Limb (tissue), 2 donors: ENCODE data around the gene UBE2O.

Experiments
- DNase-seq, 2 donors: peaks; one replicate each; pipeline ENCODE4 v3.0.0-alpha.2; 2016; ENCODE audit errors: extremely low spot score in 2 of 2

Gene UBE2O

DNA sequence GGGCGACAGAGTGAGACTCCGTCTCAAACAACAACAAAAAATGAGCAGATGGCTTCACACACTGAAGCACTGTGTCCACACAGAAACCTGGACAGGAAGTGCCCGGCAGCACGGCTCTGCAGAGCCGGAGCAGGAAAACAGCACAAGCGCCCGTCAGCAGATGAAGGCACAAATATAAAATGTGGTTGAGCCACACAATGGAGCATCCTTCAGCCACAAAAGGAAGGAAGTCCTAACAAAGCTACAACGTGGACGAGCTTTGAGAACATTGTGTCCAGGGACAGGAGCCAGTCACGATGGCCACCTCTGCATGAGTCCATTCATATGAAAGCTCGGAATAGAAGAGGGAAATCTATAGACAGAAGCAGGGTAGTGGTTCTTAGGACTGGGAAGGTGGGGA lies 32.6 kb upstream of the UBE2O start:
- no peak for DNase-seq

DNA sequence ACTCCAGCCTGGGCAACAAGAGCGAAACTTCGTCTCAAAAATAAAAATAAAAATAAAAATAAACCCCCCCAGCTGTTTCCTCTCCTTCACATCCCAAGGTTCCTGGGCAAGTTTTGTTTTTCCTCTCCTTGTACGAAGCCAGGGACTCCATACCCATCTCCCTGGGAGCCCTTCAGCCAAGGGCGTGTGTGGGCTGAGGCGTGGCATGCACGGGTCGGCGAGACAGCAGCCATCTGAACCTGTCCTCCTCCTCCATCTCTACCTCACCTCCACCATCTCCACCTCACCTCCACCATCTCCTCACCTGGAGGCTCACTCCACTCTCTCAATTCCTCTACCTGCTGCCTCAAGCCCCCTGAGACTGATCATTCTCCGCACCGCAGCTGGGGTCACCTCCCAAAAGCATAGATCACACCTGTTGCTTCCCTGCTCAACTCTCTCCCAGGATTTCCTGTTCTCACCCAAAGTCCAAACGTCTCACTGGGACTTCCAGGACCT lies 31.3 kb upstream of the UBE2O start:
- DNase-seq: no peak

DNA sequence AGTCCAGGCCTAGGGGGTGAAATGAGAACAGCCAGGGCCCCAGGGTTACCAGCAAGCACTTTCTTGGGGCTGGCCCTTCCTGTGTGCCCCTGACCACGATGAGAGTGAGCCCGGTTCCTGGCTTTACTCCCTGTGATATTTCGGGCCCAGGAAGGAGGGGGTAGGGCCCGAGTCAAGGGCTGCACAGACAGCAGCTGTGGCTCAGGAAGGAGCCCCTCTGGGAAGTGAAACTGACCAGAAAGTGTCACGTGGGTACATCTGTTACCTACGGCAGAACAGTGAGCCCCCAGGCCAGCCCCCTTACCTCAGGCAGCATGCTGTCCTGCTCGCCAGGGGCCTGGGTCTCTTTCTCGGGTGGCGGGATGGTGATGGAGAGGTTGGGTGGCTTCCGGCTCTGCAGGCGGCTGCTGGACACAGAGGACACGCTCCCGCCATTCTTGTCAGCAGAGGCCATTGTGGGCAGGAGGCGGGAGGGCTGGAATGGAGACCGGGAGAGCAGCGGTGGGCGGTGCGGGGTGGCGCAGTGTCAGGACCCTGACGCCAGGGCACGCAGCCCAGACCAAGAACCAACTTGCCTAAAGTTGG lies 28.2 kb upstream of the UBE2O start:
- DNase-seq: no peak

DNA sequence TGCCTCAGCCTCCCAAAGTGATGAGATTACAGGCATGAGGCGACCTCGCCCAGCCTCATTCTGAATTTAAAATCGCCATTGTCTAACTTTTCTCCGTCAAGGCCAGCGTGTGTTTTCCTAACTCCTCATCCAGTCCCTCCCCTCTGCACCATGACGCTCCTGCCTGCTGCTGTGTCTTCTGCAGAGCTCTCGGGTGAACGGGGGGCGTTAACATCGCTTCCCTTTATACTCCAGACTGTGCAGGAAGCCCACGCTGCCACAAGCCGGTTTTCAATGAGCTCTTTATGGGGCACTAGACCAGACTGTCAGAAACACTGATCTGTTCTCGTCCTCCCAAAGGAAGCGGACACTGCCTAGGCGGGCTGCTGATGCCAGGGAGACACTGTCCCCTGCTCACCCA lies 27.7 kb upstream of the UBE2O start:
- peak; percentile 21 to 70 for DNase-seq

DNA sequence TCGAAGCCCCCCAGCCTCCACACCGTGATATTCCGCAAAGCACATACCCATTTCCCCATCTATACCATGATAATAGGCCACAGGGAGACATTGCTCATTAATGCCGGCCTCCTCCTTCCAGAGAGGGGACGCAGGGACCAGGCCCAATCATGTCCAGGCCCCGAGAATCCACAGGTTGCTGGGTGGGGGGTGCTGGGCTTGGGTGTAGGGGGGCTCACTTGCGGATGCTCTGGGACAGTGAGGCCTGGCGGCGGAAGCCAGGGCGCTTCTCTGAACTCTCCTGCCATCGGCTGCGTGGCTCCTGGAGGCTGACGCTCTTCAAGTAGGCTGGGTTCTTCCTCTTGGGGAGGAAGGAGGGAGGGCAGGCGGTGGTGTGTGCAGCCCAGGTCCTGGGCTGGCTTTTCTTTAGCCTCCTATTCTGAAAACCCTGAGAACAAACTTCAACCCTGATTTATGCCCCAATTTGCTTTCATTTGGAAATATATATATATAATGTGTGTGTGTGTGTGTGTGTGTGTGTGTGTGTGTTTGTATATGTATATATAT lies 26.6 kb upstream of the UBE2O start:
- DNase-seq: no peak

DNA sequence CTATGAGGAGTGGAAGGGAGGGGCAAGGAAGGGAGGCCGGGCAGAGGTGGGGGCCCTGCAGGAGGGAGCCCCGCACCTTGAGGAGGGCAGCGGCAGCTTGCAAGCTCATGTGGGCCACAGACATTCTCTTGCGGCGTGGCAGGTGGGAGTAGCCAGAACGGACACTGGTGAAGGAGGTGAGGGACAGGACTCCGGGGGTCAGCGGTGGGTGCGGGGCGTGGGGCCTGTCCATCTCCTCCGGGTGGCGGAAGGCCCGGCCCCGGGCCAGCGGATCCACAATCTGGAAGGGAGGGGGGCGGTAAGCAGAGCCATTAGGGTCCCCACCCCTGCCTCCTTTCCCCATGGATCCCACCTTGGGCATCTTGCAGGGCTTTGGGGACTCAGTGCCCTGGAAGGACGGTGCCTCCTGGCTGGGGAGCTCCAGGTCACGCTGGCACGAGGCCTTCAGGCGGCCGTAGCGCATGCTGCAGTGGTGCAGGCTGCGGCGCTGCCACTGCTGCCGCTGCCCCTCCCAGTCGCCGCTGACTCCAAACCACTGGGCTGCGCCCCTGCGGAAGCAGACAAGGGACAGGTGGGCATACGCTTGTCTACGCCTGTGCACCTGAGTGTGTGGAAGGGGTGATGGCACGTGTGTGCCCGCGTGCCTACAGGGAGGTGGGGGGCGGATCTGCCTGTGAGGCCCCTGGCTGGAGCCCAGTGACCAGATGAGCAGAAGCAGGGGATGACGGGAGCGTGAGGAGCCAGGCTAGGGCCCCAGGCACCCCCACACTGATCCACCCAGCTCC lies 26.0 kb upstream of the UBE2O start:
- DNase-seq: no peak

DNA sequence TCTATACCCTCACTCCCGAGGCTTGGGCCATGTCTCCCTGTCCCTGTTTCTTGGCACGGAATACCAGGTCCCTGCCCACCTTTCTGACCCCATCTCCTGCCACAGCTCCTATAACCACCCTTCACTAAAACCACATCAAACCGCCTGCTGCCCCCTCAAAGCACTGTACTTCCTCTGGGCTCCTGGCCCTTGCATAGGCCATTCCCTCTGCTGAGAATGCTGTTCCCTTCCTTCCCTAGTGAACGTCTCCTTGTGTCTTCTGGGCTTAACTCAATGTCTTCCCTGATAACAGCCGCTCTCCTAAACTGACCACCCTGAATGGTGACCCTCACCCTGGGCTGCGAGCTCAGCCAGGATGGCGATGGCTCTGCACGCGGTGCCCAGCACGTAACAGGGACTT lies 25.1 kb upstream of the UBE2O start:
- no peak for DNase-seq

DNA sequence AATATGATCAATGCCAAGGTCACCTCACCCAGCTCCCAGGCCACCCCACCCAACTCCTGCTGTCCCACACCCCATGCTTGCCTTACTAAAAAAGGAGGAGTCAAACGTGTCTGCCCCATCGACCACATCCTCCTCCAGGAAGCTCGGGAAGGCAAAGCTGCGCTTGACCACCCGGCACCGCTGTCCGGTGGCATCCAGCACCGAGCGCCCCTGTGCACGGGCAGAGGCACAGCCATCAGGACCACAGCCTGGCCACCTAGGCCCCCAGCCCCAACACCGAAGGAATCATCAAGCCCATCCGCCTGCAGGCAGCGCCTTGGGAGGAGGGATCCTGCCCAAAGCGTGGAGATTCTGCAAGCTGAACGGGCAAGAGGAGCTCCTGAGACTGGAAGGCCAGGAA lies 24.6 kb upstream of the UBE2O start:
- DNase-seq: no peak

DNA sequence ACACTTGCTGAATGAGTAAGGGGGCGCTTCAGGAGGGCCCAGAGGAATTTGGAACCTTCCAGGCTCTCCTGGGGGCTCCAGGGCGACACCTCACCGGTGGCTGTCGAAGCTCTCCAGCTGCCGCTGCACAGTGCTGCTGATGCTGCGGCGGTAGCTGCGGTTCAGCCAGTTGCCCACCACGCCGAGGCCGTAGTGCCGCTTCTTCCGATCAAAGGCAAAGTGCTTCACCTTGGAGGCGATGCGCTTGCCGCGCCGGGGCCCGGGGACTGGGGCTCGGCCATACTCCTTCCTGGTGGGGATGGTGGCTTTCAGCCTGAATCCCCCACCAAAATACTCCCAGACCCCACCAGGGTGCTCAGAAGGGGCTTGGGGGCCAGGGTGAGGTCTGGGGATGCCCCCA lies 23.8 kb upstream of the UBE2O start:
- no peak for DNase-seq

DNA sequence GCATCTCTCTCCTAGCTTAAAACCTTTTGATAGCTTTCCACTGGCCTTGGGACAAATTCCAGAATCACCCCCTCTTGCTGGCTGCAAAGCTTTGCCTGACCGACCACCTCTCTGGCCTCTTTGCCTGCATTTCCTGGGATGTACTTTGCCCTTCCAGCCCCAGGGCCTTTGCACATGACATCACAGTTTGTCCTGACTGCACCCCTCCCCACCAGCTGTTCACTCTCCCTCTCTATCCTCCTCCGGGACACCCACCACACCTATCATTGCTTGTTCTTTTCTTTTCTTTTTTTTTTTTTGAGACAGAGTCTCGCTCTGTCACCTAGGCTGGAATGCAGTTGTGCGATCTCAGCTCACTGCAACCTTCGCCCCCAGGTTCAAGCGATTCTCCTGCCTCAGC lies 22.4 kb upstream of the UBE2O start:
- no peak for DNase-seq

DNA sequence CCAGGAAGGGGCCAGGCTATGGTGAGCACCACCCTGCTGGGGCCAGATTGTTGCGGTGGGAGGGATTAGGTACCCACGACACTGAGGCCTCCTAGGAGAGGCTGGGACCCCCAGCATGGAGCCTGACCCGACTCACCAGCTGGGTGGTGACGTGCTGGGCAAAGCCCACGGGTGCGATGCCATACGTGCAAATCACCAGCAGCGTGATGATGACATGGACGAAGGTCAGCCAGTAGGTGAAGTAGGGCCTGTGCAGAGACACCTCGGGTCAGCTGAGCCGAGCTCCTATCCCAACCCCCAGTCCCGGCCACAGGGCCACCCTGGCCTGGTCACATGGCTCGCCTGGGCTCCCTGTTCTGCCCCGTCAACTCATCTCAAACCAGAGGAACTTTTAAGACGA lies 21.9 kb upstream of the UBE2O start:
- no peak for DNase-seq

DNA sequence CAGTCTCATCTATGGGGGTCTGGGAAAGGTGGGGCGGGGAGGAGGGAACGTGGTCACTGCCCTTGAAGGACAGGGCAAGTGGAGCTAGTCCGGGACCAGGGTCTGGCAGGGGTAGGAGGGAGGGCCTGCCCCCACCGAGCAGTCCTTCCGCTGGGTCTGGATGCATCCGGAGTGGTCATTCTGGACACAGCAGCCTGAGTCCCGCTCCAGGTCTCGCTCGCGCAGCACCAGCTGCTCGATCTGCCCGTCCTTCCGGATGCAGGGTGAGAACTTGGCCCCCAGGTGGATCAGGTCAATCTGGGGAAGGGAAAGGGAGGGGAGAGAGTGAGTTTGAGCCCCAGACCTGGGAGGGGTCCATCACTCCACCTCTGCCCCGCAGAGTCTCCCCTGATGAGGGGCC lies 21.3 kb upstream of the UBE2O start:
- DNase-seq: no peak

DNA sequence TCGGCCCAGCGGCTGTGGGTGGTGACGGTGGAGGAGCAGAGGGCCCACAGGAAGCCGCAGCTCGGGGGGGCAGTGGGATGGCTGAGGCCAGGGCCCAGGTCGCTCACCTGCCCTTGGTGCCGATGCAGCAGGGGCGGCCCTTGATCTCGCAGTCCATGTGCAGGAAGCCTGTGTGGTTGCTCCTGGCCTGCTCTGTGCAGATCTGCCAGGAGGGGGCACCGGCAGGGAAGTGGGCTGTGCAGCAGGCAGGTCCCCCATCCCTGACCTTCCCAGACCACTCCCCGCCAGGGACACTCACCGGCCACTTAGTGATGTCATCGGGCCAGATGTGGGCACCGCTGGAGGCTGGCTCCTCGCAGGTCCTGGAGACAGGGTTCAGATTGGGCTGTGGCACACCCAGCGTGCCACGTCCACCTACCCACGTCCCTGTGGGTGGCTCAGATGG lies 20.6 kb upstream of the UBE2O start:
- no peak for DNase-seq

DNA sequence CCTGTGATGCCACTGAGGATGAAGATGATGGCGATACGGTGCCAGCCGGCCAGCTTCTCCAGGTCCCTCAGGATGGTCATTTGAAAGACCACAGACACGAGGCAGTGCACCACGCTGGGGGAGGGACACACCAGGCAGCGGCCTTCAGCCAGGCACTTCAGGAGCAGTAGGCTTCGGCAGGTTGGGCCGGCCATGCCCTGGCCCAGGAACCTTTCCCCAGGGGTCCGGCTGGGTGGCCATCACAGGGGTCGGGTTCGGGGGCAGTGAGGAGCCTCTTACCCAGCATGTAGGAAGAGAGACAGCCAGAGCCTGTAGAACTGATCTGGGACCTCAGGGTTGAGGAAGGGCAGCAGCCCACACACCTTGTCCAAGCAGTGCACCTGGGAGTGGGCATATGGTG lies 19.8 kb upstream of the UBE2O start:
- no peak for DNase-seq

DNA sequence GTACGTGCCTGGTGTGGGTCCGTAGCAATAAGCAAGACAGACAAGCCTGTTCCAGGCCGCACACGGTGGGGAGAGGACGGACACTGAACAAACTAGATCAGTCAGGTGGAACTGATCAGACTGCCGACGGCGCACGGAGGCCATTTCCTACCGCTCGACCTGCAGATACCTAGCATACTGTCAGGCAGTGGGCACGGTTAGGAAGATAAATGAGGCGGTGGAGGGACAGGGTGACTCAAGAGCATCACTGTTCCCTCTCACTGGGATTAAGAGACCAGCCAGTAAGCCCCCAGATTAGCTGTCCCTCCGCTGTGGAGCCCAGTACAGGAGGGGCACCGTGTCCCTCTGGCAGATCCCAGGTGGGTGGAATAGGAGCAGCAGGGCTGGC lies 19.3 kb upstream of the UBE2O start:
- no peak for DNase-seq

DNA sequence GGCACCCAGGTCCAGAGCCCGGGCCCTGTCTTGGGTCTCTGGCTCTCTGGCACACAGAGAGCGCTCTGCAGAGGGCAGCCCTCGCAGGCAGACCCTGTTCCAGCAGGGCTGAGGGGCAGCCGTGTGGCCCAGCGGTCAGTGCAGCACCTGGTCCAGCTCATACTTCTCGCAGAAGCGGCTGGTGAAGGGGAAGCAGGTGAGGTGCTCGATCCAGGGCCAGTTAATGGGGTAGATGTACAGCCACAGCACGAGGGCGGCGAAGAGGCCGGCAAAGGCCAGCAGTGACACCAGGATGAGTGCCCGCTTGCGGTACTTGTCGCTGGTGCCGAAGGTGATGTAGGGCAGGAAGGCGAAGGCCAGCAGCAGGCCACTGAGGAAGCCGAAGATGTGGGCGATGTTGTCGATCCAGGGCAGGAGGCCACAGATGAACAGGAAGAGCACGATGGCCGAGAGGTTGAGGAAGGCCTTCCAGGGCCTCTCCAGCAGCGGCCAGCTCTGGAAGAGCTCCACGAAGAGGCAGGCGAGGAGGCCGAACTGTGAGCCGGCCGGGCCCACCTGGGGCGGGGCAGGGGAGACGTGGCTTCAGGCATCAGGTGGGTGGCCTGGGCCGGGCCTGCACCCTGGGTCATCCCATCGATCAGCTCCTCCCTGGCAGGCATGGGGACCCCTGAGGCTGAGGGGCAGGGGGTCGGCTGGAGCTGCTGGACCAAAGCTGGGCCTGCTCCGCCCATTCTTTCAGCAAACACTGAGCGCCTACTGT lies 18.7 kb upstream of the UBE2O start:
- no peak for DNase-seq

DNA sequence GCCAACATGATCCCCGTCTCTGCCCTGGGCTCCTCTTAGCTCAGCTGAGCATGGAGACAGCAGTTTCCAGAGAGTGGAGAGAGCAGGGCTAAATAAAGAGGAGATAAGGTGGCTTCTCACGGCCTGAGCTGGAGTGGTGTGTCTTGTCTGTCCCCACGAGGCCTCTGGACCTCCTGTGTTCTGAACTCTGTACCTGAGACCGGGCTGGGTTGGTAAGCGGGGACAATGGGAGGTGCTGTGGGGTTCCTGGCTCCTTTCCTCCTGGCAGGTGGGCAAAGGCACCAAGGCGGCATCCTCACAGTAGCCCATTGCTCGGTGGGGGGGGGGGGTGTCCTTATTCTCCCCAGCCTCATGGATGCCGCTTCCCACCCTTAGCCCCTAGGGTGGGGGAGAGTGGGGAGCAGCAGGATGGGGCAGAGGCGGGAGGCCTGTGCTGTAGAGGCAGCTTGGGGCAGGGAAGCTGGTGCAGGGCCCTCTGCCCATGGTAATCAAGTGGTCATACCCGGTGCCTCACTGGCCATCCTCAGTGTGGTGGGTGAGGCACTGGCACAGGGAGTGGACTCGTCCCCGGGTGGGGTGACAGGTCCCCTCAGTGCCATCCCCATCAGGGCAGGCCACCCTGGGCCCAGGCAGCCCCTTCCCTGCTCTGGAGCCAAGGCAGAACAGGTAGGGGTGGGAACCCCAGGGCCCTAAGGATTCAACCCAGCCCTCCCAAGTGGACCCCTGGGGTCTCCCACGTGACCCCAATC lies 17.2 kb upstream of the UBE2O start:
- no peak for DNase-seq

DNA sequence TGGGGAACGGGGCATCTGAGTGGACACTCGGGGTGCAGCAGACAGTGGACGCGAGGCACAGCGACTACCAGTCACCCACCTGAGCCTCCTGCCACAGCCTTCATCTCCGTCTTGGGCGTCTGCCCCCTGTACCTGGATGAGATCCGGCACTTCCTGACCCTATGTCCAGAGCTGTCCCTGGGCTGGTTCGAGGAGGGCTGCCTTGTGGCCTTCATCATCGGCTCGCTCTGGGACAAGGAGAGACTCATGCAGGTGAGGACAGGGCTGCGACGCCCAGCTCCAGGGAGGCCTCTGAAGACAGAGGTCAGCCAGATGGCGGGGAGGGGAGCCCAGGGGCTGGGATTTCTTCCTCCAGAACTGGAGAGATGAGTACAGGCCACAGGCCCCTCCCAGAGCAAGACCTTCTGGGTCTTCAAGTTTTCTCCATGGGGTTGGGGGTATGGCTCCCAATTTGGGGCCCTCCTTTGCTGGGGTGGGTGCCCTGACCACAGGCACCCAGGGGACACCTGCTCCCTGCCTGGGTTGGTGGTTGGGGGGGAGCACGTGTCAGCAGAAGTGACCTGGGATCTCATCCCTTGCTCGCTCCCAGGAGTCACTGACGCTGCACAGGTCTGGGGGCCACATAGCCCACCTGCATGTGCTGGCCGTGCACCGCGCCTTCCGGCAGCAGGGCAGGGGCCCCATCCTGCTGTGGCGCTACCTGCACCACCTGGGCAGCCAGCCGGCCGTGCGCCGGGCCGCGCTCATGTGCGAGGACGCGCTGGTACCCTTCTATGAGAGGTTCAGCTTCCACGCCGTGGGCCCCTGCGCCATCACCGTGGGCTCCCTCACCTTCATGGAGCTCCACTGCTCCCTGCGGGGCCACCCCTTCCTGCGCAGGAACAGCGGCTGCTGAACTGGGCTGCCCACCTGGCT lies 16.4 kb upstream of the UBE2O start:
- no peak for DNase-seq

DNA sequence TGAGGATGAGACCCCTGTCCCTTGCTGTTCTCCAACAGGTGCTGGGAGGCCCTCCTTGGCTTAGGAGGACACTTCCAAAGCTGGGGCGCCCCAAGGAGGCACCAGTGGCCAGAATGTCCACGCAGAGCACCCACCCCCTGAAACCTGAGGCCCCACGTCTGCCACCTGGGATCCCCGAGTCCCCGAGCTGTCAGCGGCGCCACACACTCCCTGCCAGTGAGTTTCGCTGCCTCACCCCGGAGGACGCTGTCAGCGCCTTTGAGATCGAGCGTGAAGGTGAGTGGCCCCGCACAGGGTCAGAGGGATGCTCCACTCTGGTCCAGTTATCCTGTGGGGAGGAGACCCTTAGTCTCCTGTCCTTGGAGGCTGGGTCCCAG lies 15.7 kb upstream of the UBE2O start:
- DNase-seq: no peak

DNA sequence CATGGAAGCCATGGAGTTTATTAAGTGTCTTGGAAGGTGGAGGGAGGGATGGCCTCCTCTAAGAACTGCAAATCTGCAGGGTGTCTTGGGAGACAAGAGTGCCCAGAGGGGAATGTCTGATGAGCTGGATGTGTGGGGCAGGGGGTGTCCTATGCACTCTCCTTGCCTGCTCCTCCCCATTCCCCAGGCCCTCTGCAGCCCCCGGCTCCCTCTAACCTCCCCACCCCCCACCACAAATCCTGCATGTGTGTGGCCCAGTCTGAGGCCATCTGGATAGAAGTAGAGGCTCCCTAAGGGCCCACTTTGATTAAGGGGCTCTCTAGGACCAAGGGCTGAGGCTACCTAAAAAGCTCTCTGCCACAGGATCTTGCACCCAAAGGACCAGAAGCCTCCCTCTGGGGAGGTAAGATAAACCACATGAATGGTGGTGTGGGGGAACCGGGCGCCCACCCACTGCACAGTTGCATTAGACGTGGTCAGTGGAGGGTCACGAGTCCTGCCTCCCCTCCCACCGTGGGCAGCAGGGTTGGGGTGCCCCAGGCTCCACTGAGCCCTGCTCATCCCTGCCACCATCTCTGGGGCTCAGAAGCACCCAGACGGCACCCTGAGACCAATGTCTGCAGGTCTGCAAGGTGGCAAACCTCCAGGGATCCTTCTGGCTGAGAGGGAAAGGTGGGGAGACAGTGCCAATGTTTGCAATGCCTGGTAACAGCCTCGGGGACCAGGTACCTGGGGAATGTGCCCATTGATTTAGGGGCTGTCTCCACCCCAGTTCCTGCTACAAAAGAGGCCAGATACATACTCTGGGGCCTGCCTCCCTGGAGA lies 15.1 kb upstream of the UBE2O start:
- no peak for DNase-seq
